Left lobe of liver (tissue), 2 donors: ENCODE results near the gene DMP1. TPM values are rescaled to one million over a fixed set of nuclear protein-coding genes. Genes with fewer than 3 reads are reported as not detected.
A peak's percentile ranks its signal among the peaks of the same experiment; 100 is the strongest.

Experiments
- ATAC-seq: fragments of 200-7000 bp; cut with Tn5 transposase; one replicate; pipeline ENCODE4 v1.9.1; 2020; ENCODE audit warnings: mild to moderate bottlenecking, moderate library complexity
- DNase-seq: peaks from one replicate; pipeline ENCODE4 v3.0.0-alpha.2; 2020; ENCODE audit warnings: low spot score
- total RNA-seq: library from RNA; stranded (reverse); gene quantifications from one replicate; pipeline ENCODE4 v1.2.1, GENCODE V29; 2021
- donor health status: DM: no; HTN: no; CAD: no; lungs with moderate emphysema.
- donor health status: DM: no; HTN: yes; CAD: no.

The DMP1 gene
- total RNA-seq: not detected

GRCh38 chr4:87649980-87650379, at the start of gene DMP1:
DMP1 (plus strand) TSS chr4:87650280; CDS start chr4:87656493, 6,213 bp downstream.
- no peak for DNase-seq
- ATAC-seq: no peak

GRCh38 chr4:87601361-87601760, 48.7 kb upstream of the DMP1 start:
- no peak for ATAC-seq
- no peak for DNase-seq

- DNase-seq (no peak), ATAC-seq (no peak)
Measured at GRCh38 chr4:87608229-87608628, 41.9 kb upstream of the DMP1 start, which contains the start of gene DSPP. DSPP (plus strand) TSS chr4:87608529; CDS start chr4:87610909, 2,380 bp downstream.

DNA sequence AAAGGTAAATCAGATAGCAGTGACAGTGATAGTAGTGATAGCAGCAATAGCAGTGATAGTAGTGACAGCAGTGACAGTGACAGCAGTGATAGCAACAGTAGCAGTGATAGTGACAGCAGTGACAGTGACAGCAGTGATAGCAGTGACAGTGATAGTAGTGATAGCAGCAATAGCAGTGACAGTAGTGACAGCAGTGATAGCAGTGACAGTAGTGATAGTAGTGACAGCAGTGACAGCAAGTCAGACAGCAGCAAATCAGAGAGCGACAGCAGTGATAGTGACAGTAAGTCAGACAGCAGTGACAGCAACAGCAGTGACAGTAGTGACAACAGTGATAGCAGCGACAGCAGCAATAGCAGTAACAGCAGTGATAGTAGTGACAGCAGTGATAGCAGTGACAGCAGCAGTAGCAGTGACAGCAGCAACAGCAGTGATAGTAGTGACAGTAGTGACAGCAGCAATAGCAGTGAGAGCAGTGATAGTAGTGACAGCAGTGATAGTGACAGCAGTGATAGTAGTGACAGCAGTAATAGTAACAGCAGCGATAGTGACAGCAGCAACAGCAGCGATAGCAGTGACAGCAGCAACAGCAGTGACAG, 35.7 kb upstream of the DMP1 start:
- ATAC-seq: no peak
- DNase-seq: no peak

GRCh38 chr4:87616268-87616667, 33.8 kb upstream of the DMP1 start:
- DNase-seq (no peak), ATAC-seq (no peak)

GRCh38 chr4:87620086-87620485, 30.0 kb upstream of the DMP1 start:
- ATAC-seq: no peak

DNA sequence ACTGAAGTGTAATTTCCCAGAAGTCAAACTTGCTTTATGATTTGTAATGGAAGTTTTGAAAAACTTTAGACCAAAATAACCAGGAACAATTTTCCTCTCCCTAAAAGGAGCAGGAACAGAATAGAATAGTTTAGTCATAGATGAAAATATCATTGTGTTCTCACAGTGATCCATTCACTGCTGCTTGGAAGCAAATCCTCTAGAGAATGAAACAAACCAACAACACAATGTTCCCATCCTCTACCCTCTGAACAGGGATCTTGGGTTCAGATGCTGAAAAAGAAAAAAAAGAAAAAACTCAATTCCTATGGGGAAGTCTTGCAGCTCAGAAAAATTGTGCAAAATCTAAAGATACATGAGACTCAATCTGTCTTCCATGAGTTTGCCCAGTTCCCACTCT, 29.6 kb upstream of the DMP1 start:
- DNase-seq (no peak), ATAC-seq (no peak)

More at GRCh38 chr4:87620086-87620485, 30.0 kb upstream of the DMP1 start:
- DNase-seq: no peak

DNA sequence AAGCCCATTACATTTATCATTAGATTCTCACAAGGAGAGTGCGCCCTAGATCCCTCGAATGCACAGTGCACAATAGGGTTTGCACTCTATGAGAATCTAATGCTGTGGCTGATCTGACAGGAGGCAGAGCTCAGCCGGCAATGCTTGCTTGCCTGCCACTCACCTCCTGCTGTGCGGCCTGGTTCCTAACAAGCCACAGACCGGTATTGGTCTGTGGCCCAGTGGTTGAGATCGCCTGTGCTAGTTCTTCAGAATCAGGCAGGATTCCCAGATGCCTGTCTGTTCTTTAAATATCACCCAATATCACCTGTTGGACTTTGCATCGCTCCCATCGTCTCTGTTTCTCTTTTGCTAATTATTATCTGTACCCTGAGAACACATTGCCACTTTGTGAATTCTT, 27.8 kb upstream of the DMP1 start:
- ATAC-seq: no peak

GRCh38 chr4:87624698-87625097, 25.4 kb upstream of the DMP1 start:
- ATAC-seq: no peak
- no peak for DNase-seq

More for the DNA sequence above, 27.8 kb upstream of the DMP1 start:
- DNase-seq: no peak

DNA sequence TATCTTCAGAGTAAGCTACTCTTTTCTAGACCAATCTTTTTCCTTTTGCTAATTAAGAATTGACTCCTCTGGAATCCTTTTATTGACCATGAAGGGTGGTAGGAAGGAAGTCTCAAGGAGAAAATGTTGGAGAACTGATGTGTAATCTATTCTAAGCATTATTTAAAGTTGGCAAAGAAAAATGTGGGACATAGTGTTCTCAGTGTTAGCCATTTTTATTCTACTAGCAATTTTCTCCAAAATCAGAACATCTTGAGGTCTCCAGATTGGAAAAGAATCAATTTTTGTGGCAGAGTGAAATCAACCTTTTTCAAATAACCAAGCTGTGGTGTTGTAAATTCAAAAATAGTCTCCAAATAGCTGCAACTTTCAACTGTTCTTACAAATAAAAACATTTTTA, 18.4 kb upstream of the DMP1 start:
- no peak for ATAC-seq

DNA sequence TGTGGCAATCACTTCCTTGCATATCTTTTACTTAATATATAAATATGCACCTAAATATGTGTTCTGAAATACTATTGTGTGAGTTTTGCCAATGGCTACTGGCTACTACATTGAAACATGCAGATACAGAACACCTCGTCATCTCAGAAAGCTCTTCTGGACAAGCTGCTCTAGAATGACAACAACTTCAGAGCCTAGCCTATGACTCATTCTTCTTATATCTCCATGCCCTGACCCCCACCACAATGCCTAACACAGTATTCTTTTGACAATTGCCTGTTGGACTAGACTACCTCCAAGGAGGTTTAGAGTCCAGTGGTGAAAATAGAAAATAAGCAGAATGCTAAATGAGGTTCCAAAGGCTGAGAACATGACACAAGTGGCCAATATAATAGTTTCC, 17.6 kb upstream of the DMP1 start:
- ATAC-seq (no peak), DNase-seq (no peak)

More for the DNA sequence above, 18.4 kb upstream of the DMP1 start:
- no peak for DNase-seq

DNA sequence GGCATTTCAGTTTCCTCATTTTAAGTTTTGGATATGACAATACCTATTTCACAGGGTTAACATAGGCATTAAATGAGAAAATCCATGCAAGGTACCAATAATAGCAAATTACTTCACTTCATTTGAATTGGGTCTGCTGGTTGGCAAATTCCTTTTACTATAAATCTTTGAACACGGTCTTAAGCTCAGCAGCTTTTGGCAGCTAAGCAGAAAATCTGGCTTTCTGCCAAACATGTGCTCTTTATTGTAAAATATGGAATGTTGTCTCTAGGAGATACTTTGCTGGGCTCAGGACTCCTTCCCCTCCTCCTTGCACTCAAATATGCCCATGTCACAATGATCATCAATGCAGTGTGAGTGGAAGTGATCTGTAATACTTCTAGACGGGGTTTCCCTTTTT, 16.8 kb upstream of the DMP1 start:
- no peak for DNase-seq
- no peak for ATAC-seq

- DNase-seq (no peak), ATAC-seq (no peak)
Measured at GRCh38 chr4:87644286-87644685, 5.8 kb upstream of the DMP1 start.

DNA sequence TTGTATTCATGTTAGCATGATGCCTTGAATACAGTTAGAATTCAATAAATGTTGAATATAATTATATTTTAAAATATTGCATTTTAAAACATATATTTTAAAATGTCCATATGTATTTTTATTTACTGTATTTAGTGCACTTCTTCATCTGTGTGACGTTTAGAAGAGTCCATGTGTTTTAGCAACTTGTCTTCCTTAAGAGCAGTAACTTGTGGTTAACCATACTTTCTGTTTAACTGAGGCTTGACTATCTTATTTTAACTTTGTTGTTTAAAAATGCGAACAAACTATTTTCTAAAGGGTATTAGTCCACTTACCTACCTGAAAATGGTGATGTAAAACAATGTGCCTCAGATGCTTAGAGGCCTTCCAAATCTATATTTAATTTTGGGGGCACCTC, 858 bp downstream of the DMP1 start:
- ATAC-seq (no peak), DNase-seq (no peak)

DNA sequence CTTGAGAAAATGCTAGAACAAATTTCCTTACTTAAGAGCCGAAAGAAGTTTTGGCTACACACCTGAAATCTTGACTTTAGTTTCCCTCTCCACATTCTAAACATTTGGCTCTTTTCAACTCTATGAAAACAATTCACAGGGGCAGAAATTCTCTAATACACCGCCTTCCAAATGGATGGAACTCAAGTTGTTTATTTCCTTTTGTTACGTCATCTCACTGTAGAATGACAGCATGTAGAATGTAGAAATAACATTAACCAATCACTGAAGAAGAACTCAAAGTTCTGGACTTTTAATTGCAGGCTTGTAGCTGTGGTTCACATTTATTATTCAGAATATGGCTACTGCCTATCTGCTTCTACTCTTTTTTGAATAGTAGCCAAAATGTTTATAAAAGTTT, 1.9 kb downstream of the DMP1 start:
- DNase-seq (no peak), ATAC-seq (no peak)

- no peak for DNase-seq
Measured at GRCh38 chr4:87654487-87655044, 4.5 kb downstream of the DMP1 start.

DNA sequence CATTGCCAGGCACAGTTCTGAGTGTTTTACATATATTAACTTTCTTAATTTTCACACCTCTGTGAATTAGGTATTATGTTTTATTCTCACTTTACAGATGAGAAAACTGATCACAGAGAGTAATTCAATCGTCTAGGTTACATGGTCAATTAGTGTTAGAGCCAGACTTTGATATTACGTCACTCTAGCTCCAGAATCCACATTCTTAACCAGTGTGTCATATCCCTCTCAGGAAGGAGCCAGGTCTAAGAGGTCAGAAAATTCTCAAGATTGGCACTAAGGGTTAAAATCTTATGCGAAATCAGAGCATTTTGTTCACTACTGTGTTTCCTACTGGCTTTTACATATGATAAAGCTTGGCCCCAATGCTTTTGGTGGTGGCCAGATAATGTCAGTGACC, 7.4 kb downstream of the DMP1 start:
- ATAC-seq (no peak), DNase-seq (no peak)

More at GRCh38 chr4:87654487-87655044, 4.5 kb downstream of the DMP1 start:
- ATAC-seq: no peak

GRCh38 chr4:87659247-87659931, 9.3 kb downstream of the DMP1 start:
- ATAC-seq (no peak), DNase-seq (no peak)

GRCh38 chr4:87662871-87663270, 12.8 kb downstream of the DMP1 start:
- no peak for ATAC-seq
- no peak for DNase-seq

GRCh38 chr4:87669373-87669772, 19.3 kb downstream of the DMP1 start:
- no peak for ATAC-seq
- no peak for DNase-seq

- no peak for DNase-seq
- ATAC-seq: no peak
Measured at GRCh38 chr4:87677731-87678130, 27.7 kb downstream of the DMP1 start.

GRCh38 chr4:87679449-87680169, 29.5 kb downstream of the DMP1 start:
- no peak for DNase-seq
- ATAC-seq: peak; percentile 62
